Stimulated activated naive CD8-positive, alpha-beta T cell treated with anti-CD3 and anti-CD28 coated beads, Interleukin-15, Interleukin-2, amounts not matched to agents 100 U/mL and 50 U/mL, for 24 hours (primary cell): ENCODE results near the gene DGKQ.

Experiments
- ATAC-seq: fragments of 150-1000 bp; cut with Tn5 transposase; one replicate; pipeline ENCODE4 v1.10.0; 2021
- DNase-seq: peaks from one replicate; pipeline ENCODE4 v3.0.0; 2021

The DGKQ gene

GRCh38 chr4:973431-974397 lies at the start of gene DGKQ:
TSS of gene DGKQ (minus strand) at chr4:973569. CDS start at chr4:973482, 87 bp downstream.
- DNase-seq: peak; percentile 90
- ATAC-seq: peak; percentile 86

- no peak for ATAC-seq
- DNase-seq: no peak
These were observed 49.3 kb upstream of the DGKQ start for GRCh38 chr4:1022739-1023066.

GRCh38 chr4:1022051-1022738 lies 48.8 kb upstream of the DGKQ start:
- DNase-seq (no peak), ATAC-seq (no peak)

GRCh38 chr4:1021386-1022050 lies 48.1 kb upstream of the DGKQ start:
- ATAC-seq: no peak
- no peak for DNase-seq

GRCh38 chr4:1019729-1020470 lies 46.5 kb upstream of the DGKQ start:
- ATAC-seq: peak; percentile 7
- no peak for DNase-seq

- no peak for DNase-seq
- ATAC-seq: no peak
These were observed 46.0 kb upstream of the DGKQ start for GRCh38 chr4:1019320-1019719.

- ATAC-seq (no peak), DNase-seq (no peak)
These were observed 45.0 kb upstream of the DGKQ start for GRCh38 chr4:1018147-1019020.

GRCh38 chr4:1017706-1018105 lies 44.3 kb upstream of the DGKQ start:
- no peak for DNase-seq
- no peak for ATAC-seq

- DNase-seq: no peak
These were observed 43.8 kb upstream of the DGKQ start for GRCh38 chr4:1017211-1017610.

GRCh38 chr4:1015746-1016145 lies 42.4 kb upstream of the DGKQ start:
- DNase-seq (no peak), ATAC-seq (no peak)

More at GRCh38 chr4:1017211-1017610, 43.8 kb upstream of the DGKQ start:
- ATAC-seq: no peak

- DNase-seq: no peak
- no peak for ATAC-seq
These were observed 41.8 kb upstream of the DGKQ start for GRCh38 chr4:1015179-1015578.

- no peak for ATAC-seq
- DNase-seq: no peak
These were observed 41.2 kb upstream of the DGKQ start for GRCh38 chr4:1014291-1015167.

- ATAC-seq: no peak
- DNase-seq: no peak
These were observed 40.1 kb upstream of the DGKQ start for GRCh38 chr4:1013225-1014073.

- DNase-seq (peak; percentile 44), ATAC-seq (no peak)
These were observed 38.8 kb upstream of the DGKQ start for GRCh38 chr4:1012034-1012739.

- ATAC-seq (no peak), DNase-seq (no peak)
These were observed 38.3 kb upstream of the DGKQ start for GRCh38 chr4:1011666-1012033.

- peak; percentile 96 for DNase-seq
- ATAC-seq: peak; percentile 58
These were observed 37.8 kb upstream of the DGKQ start, which contains the start of gene FGFRL1 for GRCh38 chr4:1011022-1011665. TSS of gene FGFRL1 (plus strand) at chr4:1011626. CDS start at chr4:1012486, 860 bp downstream.

GRCh38 chr4:1010395-1011021 lies 37.1 kb upstream of the DGKQ start:
- ATAC-seq (peak; percentile 52), DNase-seq (peak; percentile 78)
